ENCODE data around the gene PACRG. TPM values are rescaled to one million over a fixed set of nuclear protein-coding genes. Genes with fewer than 3 reads are reported as not detected.
A peak's percentile ranks its signal among the peaks of the same experiment; 100 is the strongest.

PACRG gene
- total and polyA plus RNA-seq, 9 donors = 1.2 to 2.7 (median 1.9) TPM

DNA sequence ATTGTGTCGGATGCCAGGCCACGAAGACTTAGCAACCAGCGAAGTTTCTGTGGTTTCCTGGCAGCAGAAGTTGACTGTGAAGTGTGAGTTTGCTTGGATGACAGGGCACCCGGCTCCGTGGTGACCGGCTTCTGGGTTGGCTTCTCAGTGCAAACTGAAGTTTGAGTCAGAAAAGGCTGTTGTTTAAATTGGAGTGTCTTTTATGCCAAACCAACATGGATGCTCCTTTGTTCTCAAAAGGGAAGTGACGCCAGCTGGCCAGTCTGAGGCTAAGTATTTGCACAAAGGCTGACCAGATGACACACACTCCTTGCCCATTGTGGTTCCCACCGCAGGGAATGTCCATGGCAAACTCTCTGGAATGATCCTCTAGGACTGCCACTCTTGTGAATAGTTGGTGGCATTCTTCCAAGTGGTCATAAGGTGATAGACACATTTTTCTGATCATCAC is 521.9 kb downstream of the PACRG start:
- DNase-seq = no peak
- no peaks in the 10 kb centered on the region for H3K9me3 ChIP-seq (replicated peaks; ENCODE audit: control insufficient read depth, low read depth, low read length)
- no peaks in the 10 kb centered on the region for H3K27me3 ChIP-seq (ENCODE audit: control insufficient read depth, insufficient read depth, low read length)
- 88% methylated on average over 7 of the region's 8 CpGs for WGBS (ENCODE audit: insufficient coverage)
- no peak overlapping the region for H3K27ac ChIP-seq (ENCODE audit: low read length)
- H3K36me3 ChIP-seq (ENCODE audit: control insufficient read depth, insufficient read depth, low read length) = no peaks in the 10 kb centered on the region
- peaks cover 9% of the 10 kb centered on the region for H3K4me1 ChIP-seq (ENCODE audit: control insufficient read depth, insufficient read depth, low read length)
- no peak overlapping the region for H3K4me3 ChIP-seq (ENCODE audit: low read length)

DNA sequence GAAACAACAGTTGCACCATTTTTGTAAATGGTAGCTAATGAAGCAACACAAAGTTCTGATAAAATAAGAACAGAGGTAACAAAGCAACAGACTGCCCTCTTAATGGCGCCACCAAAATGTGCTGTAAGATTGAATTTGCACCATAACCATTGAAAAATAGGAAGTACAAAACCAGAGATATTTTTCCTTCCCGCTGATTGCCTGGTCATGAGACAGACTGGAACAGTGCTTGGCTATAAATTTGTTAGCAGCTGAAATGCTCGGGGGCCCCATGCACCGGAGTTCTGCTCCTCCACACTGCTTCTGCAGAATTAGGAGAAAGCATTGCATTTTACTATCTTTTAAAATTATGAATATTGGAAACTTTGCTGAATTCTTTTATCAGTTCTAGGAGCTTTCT is 522.3 kb downstream of the PACRG start:
- no peaks in the 10 kb centered on the region for H3K9me3 ChIP-seq (replicated peaks; ENCODE audit: control insufficient read depth, low read depth, low read length)
- peak; percentile 28 for DNase-seq
- whole genome bisulfite sequencing (ENCODE audit: insufficient coverage) = no CpG with 5 or more reads among the region's 4 CpGs

DNA sequence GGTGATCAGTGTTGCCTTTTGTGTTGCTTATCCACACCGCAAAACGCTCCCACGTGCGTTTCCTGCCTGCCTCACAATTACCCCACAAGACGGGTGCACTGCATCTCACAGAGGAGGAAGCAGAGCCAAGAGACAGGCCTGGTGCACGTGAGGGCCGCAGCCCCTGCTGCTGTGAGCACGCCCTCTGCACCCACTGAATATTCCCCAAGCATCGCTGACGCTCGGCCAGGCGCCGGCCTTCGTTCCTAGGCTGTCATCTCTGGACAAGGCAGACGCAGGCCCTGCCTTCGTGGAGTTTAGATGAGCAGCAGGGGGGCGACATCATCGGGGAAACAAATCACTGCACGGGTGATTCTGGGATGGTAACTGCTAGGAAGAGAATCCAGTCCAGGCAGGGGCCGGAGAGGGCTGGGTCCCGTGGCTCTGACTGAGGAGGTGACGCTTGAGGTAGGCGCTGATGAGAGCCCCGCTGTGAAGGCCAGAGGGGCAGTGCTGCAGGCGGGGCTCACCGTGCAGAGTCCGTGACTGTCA is 524.4 kb downstream of the PACRG start:
- peak; percentile 32 for DNase-seq
- Histone ChIP-seq H3K27ac (ENCODE audit: low read length) (no peak overlapping the region), H3K4me3 (ENCODE audit: low read length) (no peak overlapping the region), H3K36me3 (ENCODE audit: control insufficient read depth, insufficient read depth, low read length) (no peaks in the 10 kb centered on the region), H3K9me3 (replicated peaks; ENCODE audit: control insufficient read depth, low read depth, low read length) (no peaks in the 10 kb centered on the region), H3K4me1 (ENCODE audit: control insufficient read depth, insufficient read depth, low read length) (peaks cover 9% of the 10 kb centered on the region), H3K27me3 (ENCODE audit: control insufficient read depth, insufficient read depth, low read length) (no peaks in the 10 kb centered on the region)
- whole genome bisulfite sequencing (ENCODE audit: insufficient coverage) = 73% methylated on average over 19 of the region's 27 CpGs

More for the DNA sequence above, 522.3 kb downstream of the PACRG start:
- no peaks in the 10 kb centered on the region for H3K27me3 ChIP-seq (ENCODE audit: control insufficient read depth, insufficient read depth, low read length)
- H3K36me3 ChIP-seq (ENCODE audit: control insufficient read depth, insufficient read depth, low read length) = no peaks in the 10 kb centered on the region
- H3K4me3 ChIP-seq (ENCODE audit: low read length) = no peak overlapping the region
- H3K4me1 ChIP-seq (ENCODE audit: control insufficient read depth, insufficient read depth, low read length) = peaks cover 9% of the 10 kb centered on the region
- H3K27ac ChIP-seq (ENCODE audit: low read length) = no peak overlapping the region

DNA sequence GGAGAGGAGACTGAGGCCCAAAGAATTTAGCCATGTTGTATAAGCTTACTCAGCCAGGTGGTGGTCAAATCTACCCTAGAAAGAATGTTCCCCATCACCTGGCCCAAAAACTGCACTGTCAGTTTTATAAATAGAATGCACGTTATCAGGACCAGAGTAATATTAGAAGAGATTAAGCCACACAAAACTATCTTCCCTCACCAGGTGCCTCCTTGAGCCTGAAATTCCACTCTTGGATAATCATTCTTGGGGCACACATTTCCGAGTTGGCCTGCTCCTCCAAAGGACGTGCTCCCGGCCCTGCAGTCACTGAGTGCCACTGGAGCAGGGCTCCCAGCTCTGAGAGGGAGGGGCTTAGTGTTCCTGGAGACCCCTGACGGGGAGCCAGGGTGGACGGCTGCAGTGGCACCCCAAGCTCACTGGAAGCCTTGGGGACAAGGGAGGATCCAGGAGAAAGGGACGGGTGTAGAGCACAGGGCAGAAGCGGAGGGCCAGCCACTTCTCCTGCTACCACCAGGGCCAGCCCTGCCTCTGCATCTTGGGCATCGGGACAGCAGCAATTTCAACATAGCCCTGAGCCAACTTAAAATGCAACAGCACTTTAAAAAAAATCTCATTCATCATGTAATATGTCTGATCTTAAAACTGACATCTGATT is 525.9 kb downstream of the PACRG start:
- H3K4me1 ChIP-seq (ENCODE audit: control insufficient read depth, insufficient read depth, low read length) = peaks cover 9% of the 10 kb centered on the region
- 38% methylated on average over 2 of the region's 9 CpGs for WGBS (ENCODE audit: insufficient coverage)
- H3K27me3 ChIP-seq (ENCODE audit: control insufficient read depth, insufficient read depth, low read length) = no peaks in the 10 kb centered on the region
- H3K36me3 ChIP-seq (ENCODE audit: control insufficient read depth, insufficient read depth, low read length) = no peaks in the 10 kb centered on the region
- no peak overlapping the region for H3K27ac ChIP-seq (ENCODE audit: low read length)
- H3K4me3 ChIP-seq (ENCODE audit: low read length) = no peak overlapping the region
- H3K9me3 ChIP-seq (replicated peaks; ENCODE audit: control insufficient read depth, low read depth, low read length) = no peaks in the 10 kb centered on the region
- no peak for DNase-seq

DNA sequence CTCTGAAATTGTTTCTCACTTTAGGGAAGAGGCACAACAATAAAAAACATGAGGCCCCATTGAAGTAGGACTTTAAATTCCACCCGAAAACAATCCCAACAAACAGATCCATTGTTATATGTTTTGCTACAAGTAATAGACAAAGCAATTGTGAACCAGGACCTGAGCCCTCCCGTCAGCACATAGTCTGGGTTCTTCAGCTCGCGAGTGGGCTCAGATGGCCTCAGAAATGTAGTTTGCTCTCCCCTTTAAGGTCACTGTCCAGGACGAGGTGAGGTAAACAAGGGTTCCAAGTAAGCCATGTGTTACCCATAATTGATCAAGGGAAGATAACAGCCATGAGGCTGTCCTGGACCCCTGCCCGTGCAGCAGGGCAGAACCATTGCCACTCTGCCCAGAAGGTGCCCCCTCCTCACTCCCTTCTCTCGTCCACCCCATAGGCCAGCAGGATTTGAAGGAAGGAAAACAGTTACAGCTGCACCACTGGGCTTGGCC is 526.6 kb downstream of the PACRG start:
- DNase-seq = no peak
- peak overlapping the region; percentile 10 for H3K27ac ChIP-seq (ENCODE audit: low read length)
- WGBS (ENCODE audit: insufficient coverage) = 66% methylated on average over 5 of the region's 7 CpGs

DNA sequence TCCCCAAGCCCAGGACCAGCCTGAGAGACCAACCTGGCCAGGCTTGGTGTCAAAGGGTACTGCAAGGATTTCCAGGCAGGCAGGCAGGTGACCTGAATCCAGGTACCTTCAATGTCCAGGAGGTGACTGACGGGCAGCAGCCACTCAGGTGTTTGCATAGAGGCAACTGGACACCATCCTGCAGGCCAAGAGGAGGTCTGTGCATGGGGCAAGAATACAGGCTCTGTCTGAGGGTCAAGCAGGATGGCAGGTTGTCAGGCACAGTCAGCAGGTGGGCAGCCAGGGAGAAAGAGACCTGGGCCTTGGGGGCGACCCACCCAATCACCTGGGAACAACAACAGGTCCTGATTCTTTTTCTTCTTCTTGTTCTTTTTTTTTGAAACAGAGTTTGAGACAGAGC is 527.5 kb downstream of the PACRG start:
- Histone ChIP-seq H3K4me1 (ENCODE audit: control insufficient read depth, insufficient read depth, low read length) (peaks cover 15% of the 10 kb centered on the region), H3K27ac (ENCODE audit: low read length) (no peak overlapping the region), H3K9me3 (replicated peaks; ENCODE audit: control insufficient read depth, low read depth, low read length) (no peaks in the 10 kb centered on the region), H3K4me3 (ENCODE audit: low read length) (no peak overlapping the region), H3K36me3 (ENCODE audit: control insufficient read depth, insufficient read depth, low read length) (no peaks in the 10 kb centered on the region), H3K27me3 (ENCODE audit: control insufficient read depth, insufficient read depth, low read length) (no peaks in the 10 kb centered on the region)
- WGBS (ENCODE audit: insufficient coverage) = 100% methylated on average over 1 of the region's 2 CpGs
- no peak for DNase-seq

More for the DNA sequence above, 526.6 kb downstream of the PACRG start:
- H3K9me3 ChIP-seq (replicated peaks; ENCODE audit: control insufficient read depth, low read depth, low read length) = no peaks in the 10 kb centered on the region
- no peaks in the 10 kb centered on the region for H3K27me3 ChIP-seq (ENCODE audit: control insufficient read depth, insufficient read depth, low read length)
- no peaks in the 10 kb centered on the region for H3K36me3 ChIP-seq (ENCODE audit: control insufficient read depth, insufficient read depth, low read length)
- no peak overlapping the region for H3K4me3 ChIP-seq (ENCODE audit: low read length)
- H3K4me1 ChIP-seq (ENCODE audit: control insufficient read depth, insufficient read depth, low read length) = peaks cover 9% of the 10 kb centered on the region

DNA sequence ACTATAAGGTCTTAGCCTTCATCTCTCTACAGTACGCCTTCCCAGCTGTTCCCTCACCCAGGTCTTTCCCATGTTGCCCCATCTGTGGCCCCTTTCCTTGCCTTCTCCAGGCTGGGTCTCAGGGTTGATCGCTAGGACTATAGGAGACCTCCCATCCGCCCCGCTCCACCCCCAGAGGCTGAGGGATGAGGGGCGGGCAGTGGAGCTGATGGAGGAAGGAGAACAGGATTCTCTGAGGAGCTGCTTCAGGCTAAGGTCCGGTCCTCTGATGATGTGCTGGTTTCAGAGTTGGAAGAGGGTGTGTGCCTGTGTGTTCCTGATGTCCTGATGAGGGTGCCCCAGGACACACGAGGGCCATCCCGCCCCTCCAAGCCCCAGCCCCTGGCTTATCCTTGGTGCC is 531.9 kb downstream of the PACRG start:
- WGBS (ENCODE audit: insufficient coverage) = 76% methylated on average over 5 of the region's 8 CpGs
- Histone ChIP-seq H3K27ac (ENCODE audit: low read length) (peak overlapping the region; percentile 53), H3K4me1 (ENCODE audit: control insufficient read depth, insufficient read depth, low read length) (peaks cover 17% of the 10 kb centered on the region), H3K4me3 (ENCODE audit: low read length) (no peak overlapping the region), H3K9me3 (replicated peaks; ENCODE audit: control insufficient read depth, low read depth, low read length) (no peaks in the 10 kb centered on the region), H3K27me3 (ENCODE audit: control insufficient read depth, insufficient read depth, low read length) (no peaks in the 10 kb centered on the region), H3K36me3 (ENCODE audit: control insufficient read depth, insufficient read depth, low read length) (no peaks in the 10 kb centered on the region)
- no peak for DNase-seq

DNA sequence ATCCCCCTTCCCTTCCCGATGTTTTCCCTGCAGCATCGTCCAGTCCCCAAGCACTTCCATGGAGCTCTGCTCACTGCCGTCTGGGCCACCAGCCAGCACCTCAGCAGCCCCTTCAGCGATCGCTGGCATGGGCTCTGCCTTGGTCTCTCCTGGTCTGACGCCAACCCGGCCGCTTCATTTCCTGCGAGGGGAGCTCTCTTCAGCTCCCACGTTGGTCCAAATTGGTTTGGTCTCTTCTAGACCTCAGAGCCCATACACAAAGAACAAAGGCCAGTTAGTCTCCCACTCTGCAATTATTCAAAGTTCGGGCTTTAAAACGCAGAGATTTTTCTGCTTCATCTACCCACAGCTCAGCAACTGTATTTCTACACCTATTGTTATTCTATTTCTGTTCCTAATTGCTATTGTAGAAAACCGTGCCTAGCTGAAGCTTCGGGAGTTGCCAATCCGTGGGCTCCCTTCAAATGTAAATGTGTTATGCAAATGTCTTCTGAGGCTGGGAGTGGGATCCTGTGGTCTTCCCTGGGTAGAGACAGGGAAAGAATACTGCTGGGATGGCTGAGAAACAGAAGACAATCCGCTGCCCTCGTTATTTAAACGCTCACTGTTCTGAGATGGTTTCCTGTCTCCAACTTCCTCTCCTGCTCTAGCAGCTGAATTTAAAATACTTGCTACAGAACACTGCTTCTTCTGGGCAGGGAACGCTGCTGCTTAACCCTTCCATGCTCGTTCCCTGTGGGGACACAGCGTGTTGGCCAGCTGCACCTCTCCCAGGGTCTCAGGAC is 532.5 kb downstream of the PACRG start:
- WGBS (ENCODE audit: insufficient coverage) = 8% methylated on average over 12 of the region's 21 CpGs
- no peaks in the 10 kb centered on the region for H3K27me3 ChIP-seq (ENCODE audit: control insufficient read depth, insufficient read depth, low read length)
- H3K36me3 ChIP-seq (ENCODE audit: control insufficient read depth, insufficient read depth, low read length) = no peaks in the 10 kb centered on the region
- DNase-seq = peak; percentile 57
- H3K27ac ChIP-seq (ENCODE audit: low read length) = peak overlapping the region; percentile 53
- H3K4me3 ChIP-seq (ENCODE audit: low read length) = no peak overlapping the region
- no peaks in the 10 kb centered on the region for H3K9me3 ChIP-seq (replicated peaks; ENCODE audit: control insufficient read depth, low read depth, low read length)
- peaks cover 17% of the 10 kb centered on the region for H3K4me1 ChIP-seq (ENCODE audit: control insufficient read depth, insufficient read depth, low read length)

DNA sequence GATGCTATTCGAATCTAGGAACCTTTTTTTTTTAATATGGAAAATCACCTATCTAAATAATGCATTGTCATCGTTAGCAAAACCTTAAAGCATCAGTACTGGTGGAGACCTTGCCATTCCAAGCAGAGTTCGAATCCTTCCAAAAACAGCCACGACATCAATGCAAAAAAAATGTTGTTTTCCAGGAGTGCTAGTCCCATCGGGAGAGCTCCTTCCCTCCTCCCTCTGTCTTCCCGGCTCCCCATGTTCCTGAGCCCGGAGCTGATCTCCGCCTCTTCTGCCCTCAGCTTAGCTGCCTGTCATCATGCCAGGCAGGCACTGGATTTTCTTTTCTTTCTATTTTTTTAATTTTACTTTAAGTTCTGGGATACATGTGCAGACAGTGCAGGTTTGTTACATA is 533.1 kb downstream of the PACRG start:
- Histone ChIP-seq H3K4me3 (ENCODE audit: low read length) (no peak overlapping the region), H3K36me3 (ENCODE audit: control insufficient read depth, insufficient read depth, low read length) (no peaks in the 10 kb centered on the region), H3K27me3 (ENCODE audit: control insufficient read depth, insufficient read depth, low read length) (no peaks in the 10 kb centered on the region), H3K4me1 (ENCODE audit: control insufficient read depth, insufficient read depth, low read length) (peaks cover 17% of the 10 kb centered on the region), H3K9me3 (replicated peaks; ENCODE audit: control insufficient read depth, low read depth, low read length) (no peaks in the 10 kb centered on the region), H3K27ac (ENCODE audit: low read length) (no peak overlapping the region)
- no peak for DNase-seq
- WGBS (ENCODE audit: insufficient coverage) = 8% methylated on average over 4 of the region's 8 CpGs

DNA sequence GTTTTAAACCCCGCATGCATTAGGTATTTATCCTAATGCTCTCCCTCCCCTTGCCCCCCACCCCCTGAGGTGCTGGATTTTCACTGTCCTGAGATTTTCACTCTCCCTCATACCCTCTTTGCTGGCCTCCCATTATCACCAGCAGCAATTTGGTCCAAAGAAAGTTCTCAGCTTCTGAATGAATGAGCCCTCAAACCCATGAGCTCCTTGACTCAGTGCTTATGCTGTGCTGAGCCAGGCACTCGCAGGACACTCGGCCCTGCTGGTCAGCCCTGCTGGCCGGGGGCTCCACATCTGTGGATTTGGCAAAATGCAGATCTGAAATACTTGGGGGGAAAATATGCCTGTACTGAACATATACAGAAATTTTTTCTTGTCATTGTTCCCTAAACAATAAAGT is 533.6 kb downstream of the PACRG start:
- no peak for DNase-seq
- H3K9me3 ChIP-seq (replicated peaks; ENCODE audit: control insufficient read depth, low read depth, low read length) = no peaks in the 10 kb centered on the region
- H3K27me3 ChIP-seq (ENCODE audit: control insufficient read depth, insufficient read depth, low read length) = no peaks in the 10 kb centered on the region
- no peaks in the 10 kb centered on the region for H3K36me3 ChIP-seq (ENCODE audit: control insufficient read depth, insufficient read depth, low read length)
- no peak overlapping the region for H3K4me3 ChIP-seq (ENCODE audit: low read length)
- H3K27ac ChIP-seq (ENCODE audit: low read length) = no peak overlapping the region
- peaks cover 17% of the 10 kb centered on the region for H3K4me1 ChIP-seq (ENCODE audit: control insufficient read depth, insufficient read depth, low read length)
- WGBS (ENCODE audit: insufficient coverage) = 80% methylated on average over 1 of the region's 4 CpGs

Data from muscle of leg (tissue), 11 donors.